GM18861 (cell line): Measurements from ENCODE around the gene PRCD.
"Not testable (repeated sequence)": the region's sequence is repeated elsewhere in the genome, so short reads cannot be mapped to it uniquely, and the experiment has no call there.

Source experiments
- ATAC-seq: cut with Tn5 transposase; IDR thresholded peaks from one replicate; pipeline ENCODE4 v1.9.1; 2021; ENCODE audit not compliant: unreplicated experiment

The PRCD gene

GRCh38 chr17:76502341-76503211, 37.3 kb upstream of the PRCD start:
- no peak for ATAC-seq

- ATAC-seq: no peak
Observed at GRCh38 chr17:76504117-76504516, 35.7 kb upstream of the PRCD start.

- ATAC-seq: no peak
Observed at GRCh38 chr17:76506408-76507345, 33.2 kb upstream of the PRCD start.

GRCh38 chr17:76508472-76509063, 31.3 kb upstream of the PRCD start:
- ATAC-seq: not testable (repeated sequence)

- no peak for ATAC-seq
Observed at GRCh38 chr17:76510831-76511244, 29.0 kb upstream of the PRCD start.

- ATAC-seq: no peak
Observed at GRCh38 chr17:76511668-76512365, 28.0 kb upstream of the PRCD start.

GRCh38 chr17:76512366-76513305, 27.2 kb upstream of the PRCD start:
- ATAC-seq: no peak

- ATAC-seq: no peak
Observed at GRCh38 chr17:76513306-76513692, 26.5 kb upstream of the PRCD start.

GRCh38 chr17:76514355-76514754, 25.5 kb upstream of the PRCD start:
- not testable (repeated sequence) for ATAC-seq

- peak; percentile 45 for ATAC-seq
Observed at GRCh38 chr17:76515274-76515949, 24.4 kb upstream of the PRCD start.

GRCh38 chr17:76517638-76518038, 22.2 kb upstream of the PRCD start:
- ATAC-seq: no peak

- no peak for ATAC-seq
Observed at GRCh38 chr17:76519048-76519966, 20.5 kb upstream of the PRCD start.

- ATAC-seq: no peak
Observed at GRCh38 chr17:76521262-76521661, 18.6 kb upstream of the PRCD start.

GRCh38 chr17:76521683-76522082, 18.2 kb upstream of the PRCD start:
- not testable (repeated sequence) for ATAC-seq

- no peak for ATAC-seq
Observed at GRCh38 chr17:76523084-76524037, 16.5 kb upstream of the PRCD start.

- ATAC-seq: no peak
Observed at GRCh38 chr17:76524598-76525512, 15.0 kb upstream of the PRCD start.
